Omental fat pad (tissue), 4 donors: ENCODE measurements around the gene CREB3L2. TPM values are rescaled to one million over a fixed set of nuclear protein-coding genes. Genes with fewer than 3 reads are reported as not detected.

Experiments used
- ATAC-seq: fragments of 150-250 bp; one replicate; pipeline ENCODE4 v1.9.1; 2016; ENCODE audit warnings: mild to moderate bottlenecking, moderate library complexity; ENCODE audit not compliant: low FRiP score
- DNase-seq: peaks from one replicate; pipeline ENCODE4 v3.0.0-alpha.2; 2019; ENCODE audit warnings: low spot score
- CTCF ChIP-seq, 3 donors: fragments of 450-650 bp; IDR thresholded peaks; one replicate each; pipeline ENCODE4 v1.5.1; 2016 to 2017; ENCODE audit warnings: antibody characterized with exemption in 3 of 3, mild to moderate bottlenecking in 3 of 3, moderate library complexity in 2 of 3
- total RNA-seq, 4 donors: library from RNA; depleted of rRNA; stranded (reverse); fragments of >200 nt; gene quantifications; one replicate each; pipeline ENCODE4 v1.1.0, GENCODE V29; 2016

The CREB3L2 gene
- total RNA-seq, 4 donors from 2014 or later: 35.6 to 50.4 (median 42.8) TPM

GRCh38 chr7:137948845-137949330 is 53.0 kb downstream of the CREB3L2 start:
- TF ChIP-seq CTCF (IDR thresholded peaks at IDR 0.05): no peak
- no peak for DNase-seq
- ATAC-seq: no peak

- DNase-seq (no peak), ATAC-seq (no peak)
- TF ChIP-seq CTCF (IDR thresholded peaks at IDR 0.05): no peak
Measured at GRCh38 chr7:137948083-137948844, 53.6 kb downstream of the CREB3L2 start.

- ATAC-seq (no peak), DNase-seq (no peak)
- TF ChIP-seq CTCF (IDR thresholded peaks at IDR 0.05): no peak
Measured at GRCh38 chr7:137947046-137947445, 54.8 kb downstream of the CREB3L2 start.

- ATAC-seq (no peak), DNase-seq (no peak)
- TF ChIP-seq CTCF (IDR thresholded peaks at IDR 0.05): no peak
Measured at GRCh38 chr7:137946011-137946410, 55.9 kb downstream of the CREB3L2 start.

- DNase-seq: no peak
- no peak for ATAC-seq
- TF ChIP-seq CTCF (IDR thresholded peaks at IDR 0.05): no peak
Measured at GRCh38 chr7:137944168-137944567, 57.7 kb downstream of the CREB3L2 start.

- no peak for DNase-seq
- peak; percentile 88 for ATAC-seq
- TF ChIP-seq CTCF (IDR thresholded peaks at IDR 0.05): no peak
Measured at GRCh38 chr7:137943132-137943551, 58.7 kb downstream of the CREB3L2 start.
